Activated naive CD4-positive, alpha-beta T cell treated with anti-CD3 and anti-CD28 coated beads for 36 hours (primary cell): Measurements from ENCODE around the gene ESYT3. TPM values are rescaled to one million over a fixed set of nuclear protein-coding genes. Genes with fewer than 3 reads are reported as not detected.
"Not testable (repeated sequence)": the region's sequence is repeated elsewhere in the genome, so short reads cannot be mapped to it uniquely, and the experiment has no call there.

Experiments used
- CTCF ChIA-PET: fragments of 350-600 bp; sonication (Branson Sonifier 250); formaldehyde crosslinking; loops from one replicate; lab custom pipeline; 2021; ENCODE audit warnings: antibody characterized with exemption; lab: Charles Lee
- DNase-seq: peaks from one replicate; pipeline ENCODE4 v3.0.0-alpha.2; 2020
- H3K27ac Mint-ChIP-seq: one replicate; pipeline ENCODE4 v1.8.0; 2021; ENCODE audit warnings: mild to moderate bottlenecking, mixed read lengths
- H3K27me3 Mint-ChIP-seq: one replicate; pipeline ENCODE4 v1.8.0; 2021; ENCODE audit warnings: low read depth, mixed read lengths
- H3K36me3 Mint-ChIP-seq: one replicate; pipeline ENCODE4 v1.8.0; 2021; ENCODE audit warnings: low read depth, mixed read lengths
- H3K4me1 Mint-ChIP-seq: one replicate; pipeline ENCODE4 v1.8.0; 2021; ENCODE audit warnings: low read depth, mixed read lengths
- H3K4me3 Mint-ChIP-seq: one replicate; pipeline ENCODE4 v1.8.0; 2021; ENCODE audit warnings: mild to moderate bottlenecking, moderate library complexity, mixed read lengths
- H3K9me3 Mint-ChIP-seq: one replicate; pipeline ENCODE4 v1.8.0; 2021; ENCODE audit warnings: mixed read lengths
- intact Hi-C: fragments of 100-400 bp; cut with micrococcal nuclease; formaldehyde crosslinking; loops from one replicate; pipeline ENCODE4 v1.15.1; 2023
- total RNA-seq, 2 experiments: library from RNA; stranded (reverse); gene quantifications; one replicate each; pipeline ENCODE4 v1.2.3, GENCODE V29; 2021

Gene ESYT3
- total RNA-seq, 2 experiments from 2014 or later: 0.96 to 1.1 TPM

DNA sequence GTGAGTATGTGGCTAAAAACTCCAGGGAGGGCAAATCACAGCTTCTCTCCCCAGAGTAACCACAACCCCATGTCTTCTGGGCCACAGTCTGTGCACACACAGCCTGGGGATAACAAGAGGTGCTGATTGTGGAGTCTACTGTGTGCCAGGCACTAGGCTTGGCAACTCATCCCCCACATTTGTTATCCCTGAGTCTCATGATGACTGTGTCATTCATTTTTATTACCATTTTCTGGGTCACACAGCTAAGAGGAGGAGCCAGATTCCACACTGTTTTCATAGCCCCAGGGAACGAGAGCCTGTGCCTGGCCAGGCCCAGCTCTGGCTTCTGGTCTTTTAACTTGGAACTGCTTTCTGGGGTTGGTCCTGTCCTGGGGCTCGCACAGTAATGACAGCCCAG is 34.5 kb downstream of the ESYT3 start:
- H3K4me3 Mint-ChIP-seq: no peak overlapping the region
- H3K27ac Mint-ChIP-seq: no peak overlapping the region
- H3K27me3 Mint-ChIP-seq: peaks cover 2% of the 10 kb centered on the region
- intact Hi-C loops: no loop called here
- no peaks in the 10 kb centered on the region for H3K36me3 Mint-ChIP-seq
- H3K9me3 Mint-ChIP-seq: no peaks in the 10 kb centered on the region
- CTCF ChIA-PET: no interaction called here
- no peaks in the 10 kb centered on the region for H3K4me1 Mint-ChIP-seq
- DNase-seq: no peak

GRCh38 chr3:138469874-138470273 is 35.5 kb downstream of the ESYT3 start:
- intact Hi-C loops: no loop called here

GRCh38 chr3:138470687-138471086 is 36.3 kb downstream of the ESYT3 start:
- Mint-ChIP-seq H3K4me1 (no peaks in the 10 kb centered on the region), H3K27me3 (peaks cover 2% of the 10 kb centered on the region), H3K4me3 (no peak overlapping the region), H3K9me3 (no peaks in the 10 kb centered on the region), H3K27ac (no peak overlapping the region), H3K36me3 (no peaks in the 10 kb centered on the region)
- intact Hi-C loops: no loop called here
- CTCF ChIA-PET: interaction anchor here (1.2 to 1.4 kb wide), 2 partner anchors 8 to 53 kb away, joined by 3 to 7 read pairs; no protein-coding TSS in a partner anchor
- no peak for DNase-seq

More at GRCh38 chr3:138469874-138470273, 35.5 kb downstream of the ESYT3 start:
- Mint-ChIP-seq H3K4me1 (no peaks in the 10 kb centered on the region), H3K27me3 (peaks cover 2% of the 10 kb centered on the region), H3K36me3 (no peaks in the 10 kb centered on the region), H3K27ac (no peak overlapping the region), H3K4me3 (no peak overlapping the region), H3K9me3 (no peaks in the 10 kb centered on the region)
- CTCF ChIA-PET: interaction anchor here (1.4 kb wide), 1 partner anchor 9 kb away, joined by 7 read pairs; no protein-coding TSS in a partner anchor
- no peak for DNase-seq

DNA sequence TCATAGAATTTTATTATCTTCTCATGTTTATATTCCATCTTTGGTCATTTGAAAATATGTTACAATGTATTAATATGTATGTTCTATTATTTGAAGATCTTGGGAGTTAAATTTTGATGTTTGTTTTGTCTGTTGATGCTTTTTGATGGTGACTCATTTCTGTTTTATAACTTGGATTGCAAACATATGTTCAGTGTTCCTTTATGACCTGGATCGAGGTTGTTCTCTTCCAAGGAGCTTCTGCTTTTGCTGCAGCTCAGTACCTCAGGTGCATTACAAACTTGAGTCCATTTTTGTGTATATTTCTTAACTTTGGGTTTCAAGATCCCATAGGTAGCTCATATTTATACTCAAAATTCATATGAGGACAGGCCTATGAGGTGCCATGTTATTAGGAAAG is 37.1 kb downstream of the ESYT3 start:
- H3K36me3 Mint-ChIP-seq: no peaks in the 10 kb centered on the region
- H3K27ac Mint-ChIP-seq: no peak overlapping the region
- CTCF ChIA-PET: interaction anchor here (0.8 to 1.5 kb wide), 4 partner anchors 11 to 452 kb away, joined by 3 to 7 read pairs (median 4); no protein-coding TSS in a partner anchor
- no peaks in the 10 kb centered on the region for H3K4me1 Mint-ChIP-seq
- peaks cover 2% of the 10 kb centered on the region for H3K27me3 Mint-ChIP-seq
- no peak for DNase-seq
- H3K4me3 Mint-ChIP-seq: no peak overlapping the region
- intact Hi-C loops: no loop called here
- H3K9me3 Mint-ChIP-seq: no peaks in the 10 kb centered on the region

- no peak for DNase-seq
- Mint-ChIP-seq H3K4me1 (no peaks in the 10 kb centered on the region), H3K27ac (no peak overlapping the region), H3K27me3 (peaks cover 2% of the 10 kb centered on the region), H3K4me3 (no peak overlapping the region), H3K9me3 (no peaks in the 10 kb centered on the region), H3K36me3 (no peaks in the 10 kb centered on the region)
- intact Hi-C loops: no loop called here
- CTCF ChIA-PET: interaction anchor here (0.6 to 1.5 kb wide), 5 partner anchors 10 to 451 kb away, joined by 3 to 7 read pairs (median 3); no protein-coding TSS in a partner anchor
Observed at GRCh38 chr3:138472141-138472825, 37.9 kb downstream of the ESYT3 start.

GRCh38 chr3:138473391-138473790 is 39.0 kb downstream of the ESYT3 start:
- Mint-ChIP-seq H3K4me1 (no peaks in the 10 kb centered on the region), H3K27ac (no peak overlapping the region), H3K27me3 (no peaks in the 10 kb centered on the region), H3K36me3 (no peaks in the 10 kb centered on the region), H3K9me3 (no peaks in the 10 kb centered on the region), H3K4me3 (no peak overlapping the region)
- CTCF ChIA-PET: no interaction called here
- DNase-seq: no peak
- intact Hi-C loops: no loop called here

GRCh38 chr3:138474163-138474562 is 39.7 kb downstream of the ESYT3 start:
- no peak overlapping the region for H3K27ac Mint-ChIP-seq

DNA sequence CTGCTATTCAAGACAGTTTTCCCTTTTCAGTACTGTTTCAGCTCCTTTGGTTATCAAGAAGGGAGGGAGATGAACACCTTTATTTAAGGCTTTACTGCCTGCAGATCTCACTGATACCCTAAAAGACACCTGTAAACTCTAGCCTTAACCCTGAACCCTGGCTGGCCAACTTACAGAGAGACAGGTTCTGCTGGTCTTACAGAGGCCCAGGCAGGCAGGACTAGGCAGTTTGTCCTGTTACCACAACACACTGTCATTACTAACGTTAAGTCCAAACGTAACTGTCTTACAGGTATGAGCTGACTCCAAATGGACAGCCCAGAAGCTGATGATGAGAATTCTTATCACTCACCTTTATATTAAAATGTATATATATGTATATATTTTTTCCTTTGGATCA is 42.1 kb downstream of the ESYT3 start:
- no peaks in the 10 kb centered on the region for H3K4me1 Mint-ChIP-seq
- no peaks in the 10 kb centered on the region for H3K36me3 Mint-ChIP-seq
- no peaks in the 10 kb centered on the region for H3K27me3 Mint-ChIP-seq
- H3K9me3 Mint-ChIP-seq: no peaks in the 10 kb centered on the region
- no peak overlapping the region for H3K27ac Mint-ChIP-seq
- intact Hi-C loops: loop anchor here (5.0 kb wide), 2 partner anchors 59 to 221 kb away; no protein-coding TSS in a partner anchor
- DNase-seq: no peak
- no peak overlapping the region for H3K4me3 Mint-ChIP-seq
- CTCF ChIA-PET: interaction anchor here (1.0 to 1.1 kb wide), 3 partner anchors 16 to 443 kb away, joined by 3 read pairs; no protein-coding TSS in a partner anchor

More at GRCh38 chr3:138474163-138474562, 39.7 kb downstream of the ESYT3 start:
- CTCF ChIA-PET: no interaction called here
- no peak for DNase-seq
- no peaks in the 10 kb centered on the region for H3K4me1 Mint-ChIP-seq
- intact Hi-C loops: no loop called here
- no peaks in the 10 kb centered on the region for H3K9me3 Mint-ChIP-seq
- no peaks in the 10 kb centered on the region for H3K27me3 Mint-ChIP-seq
- H3K4me3 Mint-ChIP-seq: no peak overlapping the region
- no peaks in the 10 kb centered on the region for H3K36me3 Mint-ChIP-seq

DNA sequence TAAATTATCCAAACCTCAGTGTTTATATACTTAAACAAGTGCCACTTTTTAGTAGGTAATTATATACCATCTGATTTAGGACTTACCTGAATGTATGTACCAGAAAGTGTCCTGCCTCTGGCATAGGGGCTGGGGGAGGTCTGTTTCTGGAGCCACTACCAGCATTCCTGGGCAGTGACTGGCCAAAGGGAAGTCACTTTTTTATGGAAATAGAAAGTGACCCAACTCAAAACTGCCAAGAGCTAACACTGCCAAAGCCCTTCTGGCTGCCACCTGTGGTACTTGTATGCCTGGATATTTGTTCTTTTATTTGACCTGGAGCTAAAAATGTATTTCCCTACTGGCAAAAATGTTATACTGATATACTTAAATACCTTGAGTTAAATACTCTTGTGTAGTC is 42.7 kb downstream of the ESYT3 start:
- DNase-seq: no peak
- no peaks in the 10 kb centered on the region for H3K36me3 Mint-ChIP-seq
- intact Hi-C loops: loop anchor here (5.0 kb wide), 2 partner anchors 60 to 220 kb away; no protein-coding TSS in a partner anchor
- no peaks in the 10 kb centered on the region for H3K9me3 Mint-ChIP-seq
- H3K27ac Mint-ChIP-seq: no peak overlapping the region
- CTCF ChIA-PET: interaction anchor here (0.6 to 1.8 kb wide), 6 partner anchors 16 to 442 kb away, joined by 3 to 9 read pairs (median 3); partner anchors contain the start of gene CEP70
- no peaks in the 10 kb centered on the region for H3K27me3 Mint-ChIP-seq
- H3K4me1 Mint-ChIP-seq: no peaks in the 10 kb centered on the region
- H3K4me3 Mint-ChIP-seq: no peak overlapping the region

- H3K4me1 Mint-ChIP-seq: no peaks in the 10 kb centered on the region
- H3K27ac Mint-ChIP-seq: no peak overlapping the region
- no peaks in the 10 kb centered on the region for H3K9me3 Mint-ChIP-seq
- H3K27me3 Mint-ChIP-seq: no peaks in the 10 kb centered on the region
- intact Hi-C loops: loop anchor here (2.0 to 5.0 kb wide), 3 partner anchors 60 to 297 kb away; no protein-coding TSS in a partner anchor
- CTCF ChIA-PET: interaction anchor here (0.7 to 2.1 kb wide), 7 partner anchors 8 to 441 kb away, joined by 3 to 29 read pairs (median 7); partner anchors contain the start of gene CEP70
- no peak overlapping the region for H3K4me3 Mint-ChIP-seq
- no peak for DNase-seq
- H3K36me3 Mint-ChIP-seq: no peaks in the 10 kb centered on the region
Observed at GRCh38 chr3:138477801-138478200, 43.4 kb downstream of the ESYT3 start.

GRCh38 chr3:138479438-138479863 is 45.0 kb downstream of the ESYT3 start:
- H3K4me3 Mint-ChIP-seq: no peak overlapping the region

GRCh38 chr3:138484672-138485071 is 50.3 kb downstream of the ESYT3 start:
- H3K4me1 Mint-ChIP-seq, intact Hi-C loops, DNase-seq, H3K36me3 Mint-ChIP-seq, H3K27ac Mint-ChIP-seq, CTCF ChIA-PET, H3K4me3 Mint-ChIP-seq, H3K27me3 Mint-ChIP-seq: not testable (repeated sequence)
- H3K9me3 Mint-ChIP-seq: peaks cover 41% of the 10 kb centered on the region

More at GRCh38 chr3:138479438-138479863, 45.0 kb downstream of the ESYT3 start:
- Mint-ChIP-seq H3K27ac (no peak overlapping the region), H3K27me3 (no peaks in the 10 kb centered on the region), H3K4me1 (no peaks in the 10 kb centered on the region), H3K36me3 (no peaks in the 10 kb centered on the region), H3K9me3 (peaks cover 5% of the 10 kb centered on the region)
- intact Hi-C loops: loop anchor here (1.0 to 5.0 kb wide), 6 partner anchors 62 to 444 kb away; partner anchors contain the start of gene CEP70
- CTCF ChIA-PET: interaction anchor here (0.6 to 2.1 kb wide), 23 partner anchors 10 to 1445 kb away, joined by 3 to 29 read pairs (median 3); partner anchors contain the start of genes CEP70 and ESYT3
- peak; percentile 65 for DNase-seq
